HG03457 (cell line): ENCODE results near the gene DEFB108B.
"Not testable (repeated sequence)": the region's sequence is repeated elsewhere in the genome, so short reads cannot be mapped to it uniquely, and the experiment has no call there.

Experiments used
- ATAC-seq: cut with Tn5 transposase; IDR thresholded peaks from one replicate; pipeline ENCODE4 v1.9.1; 2021; ENCODE audit warnings: moderate number of reproducible peaks; ENCODE audit not compliant: unreplicated experiment

The DEFB108B gene

DNA sequence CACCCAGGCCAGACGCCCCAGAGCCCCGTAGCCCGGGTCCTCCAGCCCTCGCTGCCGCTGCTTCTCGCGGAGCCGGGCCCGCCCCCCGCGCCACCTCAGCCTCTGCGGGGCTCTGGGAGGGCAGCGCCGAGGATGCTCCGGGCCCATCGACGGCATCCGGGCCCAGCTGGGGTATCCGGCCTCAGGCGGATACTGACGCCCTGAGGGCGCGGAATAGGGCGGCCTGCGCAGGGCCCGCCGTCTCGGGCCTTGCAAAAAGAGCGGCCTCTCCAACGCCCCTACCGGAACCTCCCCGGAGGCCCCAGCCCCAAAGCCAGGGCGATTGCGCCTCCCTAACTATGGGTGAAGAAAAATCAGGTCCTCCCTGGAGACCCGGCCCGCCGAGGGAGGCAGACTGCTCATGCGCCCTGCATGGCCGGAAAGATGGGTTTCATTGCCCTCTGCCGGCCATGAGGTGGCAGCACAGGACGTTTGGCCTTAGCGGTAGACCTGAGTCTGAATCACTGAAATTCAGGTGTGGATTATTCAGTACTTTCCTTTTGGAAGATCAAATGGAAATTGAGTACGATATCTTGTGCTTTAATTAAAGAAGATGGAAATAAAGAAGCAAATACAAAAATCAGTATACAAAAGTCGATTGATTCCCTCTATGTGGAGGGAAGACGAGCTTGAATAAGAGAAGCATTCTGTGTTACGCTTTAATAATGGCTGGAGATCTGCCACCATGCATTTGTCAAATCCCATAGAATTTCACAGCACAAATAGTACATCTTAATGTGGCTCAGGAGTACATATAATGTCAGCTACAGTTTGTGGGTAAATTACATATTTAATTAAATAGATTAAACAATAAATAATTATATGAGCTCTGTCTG, 19.3 kb upstream of the DEFB108B start:
- not testable (repeated sequence) for ATAC-seq

DNA sequence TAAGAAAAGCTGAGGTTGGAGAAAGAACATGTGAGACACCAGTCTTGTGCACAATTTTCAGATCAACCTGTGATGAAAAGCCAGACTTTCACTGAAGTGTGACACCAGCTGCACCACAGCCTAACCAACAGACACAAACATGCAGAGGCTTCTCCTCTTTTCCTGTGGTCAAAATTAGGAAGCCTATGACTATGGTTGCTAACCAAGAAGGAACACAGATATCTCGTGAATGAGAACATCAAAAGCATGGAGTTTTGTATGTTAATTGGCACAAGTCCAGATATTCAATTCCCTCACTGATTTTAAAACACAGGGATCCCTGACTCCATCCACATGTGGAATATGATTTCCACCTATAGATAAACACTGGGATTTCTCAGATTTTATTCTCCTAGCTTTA, 11.5 kb upstream of the DEFB108B start:
- ATAC-seq = not testable (repeated sequence)

DNA sequence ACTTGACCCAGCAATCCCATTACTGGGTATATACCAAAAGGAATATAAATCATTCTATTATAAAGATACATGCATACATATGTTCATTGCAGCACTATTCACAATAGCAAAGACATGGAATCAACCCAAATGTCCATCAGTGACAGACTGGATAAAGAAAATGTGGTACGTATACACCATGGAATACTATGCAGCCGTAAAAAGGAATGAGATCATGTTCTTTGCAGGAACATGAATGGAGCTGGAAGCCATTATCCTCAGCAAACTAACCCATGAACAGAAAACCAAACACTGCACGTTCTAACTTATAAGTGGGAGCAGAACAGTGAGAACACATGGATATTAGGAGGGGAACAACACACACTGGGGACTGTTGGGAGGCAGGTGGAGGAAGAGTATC, 3.8 kb upstream of the DEFB108B start:
- ATAC-seq = not testable (repeated sequence)

DNA sequence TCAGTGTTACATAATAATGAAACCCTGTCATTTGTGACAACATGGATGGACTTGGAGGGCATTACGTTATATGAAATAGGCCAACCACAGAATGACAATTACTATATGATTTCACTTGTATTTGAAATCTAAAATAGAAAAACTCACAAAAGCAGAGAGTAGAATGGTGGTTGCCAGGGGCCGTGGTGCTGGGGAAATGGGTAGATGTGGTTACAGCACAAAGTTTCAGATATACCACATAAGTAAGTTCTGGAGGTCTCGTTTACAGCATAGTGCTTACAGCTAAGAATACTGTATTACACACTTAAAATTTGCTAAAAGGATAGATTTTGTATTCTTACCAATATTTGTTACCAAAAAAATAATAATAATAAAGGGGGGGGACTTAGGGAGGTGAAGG, 3.3 kb upstream of the DEFB108B start:
- ATAC-seq = not testable (repeated sequence)

DNA sequence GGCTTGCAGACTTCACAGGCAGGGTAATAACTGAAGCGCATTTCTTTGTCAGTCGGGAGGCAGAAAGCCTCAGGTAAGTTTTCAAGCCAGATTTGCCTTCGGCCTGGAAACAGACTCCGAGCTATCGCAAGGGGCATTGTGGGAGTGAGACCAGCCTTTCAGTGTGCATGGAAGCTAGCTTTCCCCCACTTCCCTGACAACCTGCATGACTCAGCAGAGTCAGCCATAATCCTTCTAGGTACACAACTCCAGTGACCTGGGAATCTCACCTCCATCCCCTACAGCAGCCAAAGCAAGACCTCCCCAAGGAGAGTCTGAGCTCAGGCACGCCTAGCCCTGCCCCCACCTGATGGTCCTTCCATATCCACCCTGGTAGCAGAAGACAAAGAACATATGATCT, 9.7 kb downstream of the DEFB108B start:
- not testable (repeated sequence) for ATAC-seq

DNA sequence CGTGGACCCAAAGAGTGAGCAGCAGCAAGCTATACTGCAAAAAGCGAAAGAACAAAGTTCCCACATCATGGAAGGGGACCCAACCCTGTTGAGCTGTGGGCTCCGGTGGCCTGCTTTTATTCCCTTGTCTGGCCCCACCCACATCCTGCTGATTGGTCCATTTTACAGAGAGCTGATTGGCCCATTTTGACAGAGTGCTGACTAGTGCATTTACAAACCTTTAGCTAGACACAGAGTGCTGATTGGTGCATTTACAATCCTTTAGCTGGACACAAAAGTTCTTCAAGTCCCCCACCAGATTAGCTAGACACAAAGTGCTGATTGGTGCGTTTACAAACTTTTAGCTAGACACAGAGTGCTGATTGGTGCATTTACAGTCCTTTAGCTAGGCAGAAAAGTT, 10.4 kb downstream of the DEFB108B start:
- not testable (repeated sequence) for ATAC-seq

DNA sequence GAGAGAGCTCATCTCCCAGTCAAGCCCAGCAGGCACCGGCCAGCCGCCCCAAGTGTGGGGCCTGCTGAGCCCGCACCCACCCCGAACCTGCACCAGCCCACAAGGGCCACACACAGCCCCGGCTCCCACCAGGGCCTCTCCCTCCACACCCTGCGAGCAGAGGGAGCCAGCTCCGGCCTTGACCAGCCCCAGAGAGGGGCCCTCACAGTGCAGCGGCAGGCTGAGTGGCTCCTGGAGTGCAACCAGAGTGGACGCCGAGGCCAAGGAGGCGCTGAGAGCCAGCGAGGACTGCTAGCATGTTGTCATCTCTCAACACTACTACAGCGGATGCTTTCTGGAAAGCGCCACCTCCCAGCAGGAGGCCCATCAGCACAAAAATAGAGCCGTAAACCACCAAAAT, 10.9 kb downstream of the DEFB108B start:
- no peak for ATAC-seq

DNA sequence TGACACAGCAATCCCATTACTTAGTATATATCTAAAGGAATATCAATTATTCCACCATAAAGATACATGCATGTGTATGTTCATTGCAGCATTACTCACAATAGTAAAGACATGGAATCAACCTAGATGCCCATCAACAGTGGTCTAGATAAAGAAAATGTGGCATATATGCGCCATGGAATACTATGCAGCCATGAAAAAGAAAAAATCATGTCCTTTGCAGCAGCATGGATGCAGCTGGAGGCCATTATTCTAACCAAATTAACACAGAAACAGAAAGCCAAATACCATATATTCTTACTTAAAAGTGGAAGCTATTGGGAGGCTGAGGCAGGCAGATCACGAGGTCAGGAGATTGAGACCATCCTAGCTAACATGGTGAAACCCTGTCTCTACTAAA, 20.9 kb downstream of the DEFB108B start:
- not testable (repeated sequence) for ATAC-seq

DNA sequence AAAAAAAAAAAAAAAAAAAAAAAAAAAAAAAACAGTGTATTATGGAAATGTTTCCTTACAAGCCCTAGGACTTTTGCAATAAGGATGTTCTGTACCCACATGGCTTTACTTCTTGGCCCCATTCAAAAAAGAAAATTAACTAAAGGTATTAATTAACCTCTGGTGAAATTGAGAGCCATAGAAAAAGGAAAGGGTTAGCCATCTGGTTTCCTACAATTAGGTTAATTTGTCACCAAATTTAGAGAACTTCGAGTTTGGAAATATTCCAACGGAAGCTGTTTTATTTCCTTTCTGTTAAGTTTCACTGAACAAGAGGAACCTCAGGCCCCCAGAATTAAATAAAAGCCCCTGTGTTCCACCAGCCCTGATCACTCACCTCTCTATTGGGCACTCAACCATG, 22.9 kb downstream of the DEFB108B start:
- ATAC-seq = not testable (repeated sequence)

DNA sequence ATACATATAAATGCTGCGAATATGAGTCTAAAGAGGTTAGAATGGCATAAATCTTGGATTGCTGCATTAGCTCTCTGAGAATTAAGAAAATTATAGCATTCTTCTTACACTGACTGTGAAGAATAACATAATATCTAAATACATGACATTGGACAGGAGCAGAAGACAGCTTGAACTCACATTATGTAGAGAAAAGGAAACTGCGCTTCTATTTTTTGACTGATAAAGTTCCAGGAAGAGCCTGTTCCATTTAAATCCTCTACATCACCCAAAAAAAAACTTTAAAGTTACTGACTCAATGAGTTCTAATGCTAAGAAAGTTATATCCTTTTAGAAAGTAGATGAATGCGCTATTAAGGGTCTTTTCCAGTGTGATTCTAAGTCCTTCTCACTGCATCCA, 27.8 kb downstream of the DEFB108B start:
- ATAC-seq = not testable (repeated sequence)

DNA sequence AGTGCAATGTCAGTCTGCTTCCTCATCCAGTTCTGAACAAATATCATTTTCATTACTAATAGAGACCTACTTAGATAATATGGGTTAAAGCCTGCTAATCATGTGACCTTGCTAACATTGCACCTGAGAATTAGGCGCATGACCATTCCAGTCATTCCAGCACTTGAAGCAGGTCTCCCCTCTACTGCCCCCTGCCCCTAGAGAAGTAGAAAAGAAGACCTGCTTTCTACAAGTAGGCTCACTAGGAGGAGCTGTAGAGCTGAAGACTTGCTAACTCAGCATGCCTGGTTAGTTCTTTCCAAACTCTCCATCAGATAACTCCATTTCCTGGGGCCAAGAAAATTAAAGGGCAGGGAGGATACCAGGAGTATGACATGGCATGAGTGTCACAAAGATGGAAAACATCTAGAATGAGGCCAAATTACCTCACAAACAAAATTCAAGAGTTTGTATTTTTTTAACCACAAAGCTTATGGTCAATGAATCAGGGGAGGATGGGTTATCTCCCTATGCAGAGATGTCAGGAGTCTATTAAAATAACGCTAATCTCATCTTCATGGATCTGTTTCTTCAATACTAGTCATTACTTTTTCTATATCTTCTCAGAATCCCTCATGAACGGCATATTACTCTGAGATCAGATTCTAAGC, 31.1 kb downstream of the DEFB108B start:
- not testable (repeated sequence) for ATAC-seq

DNA sequence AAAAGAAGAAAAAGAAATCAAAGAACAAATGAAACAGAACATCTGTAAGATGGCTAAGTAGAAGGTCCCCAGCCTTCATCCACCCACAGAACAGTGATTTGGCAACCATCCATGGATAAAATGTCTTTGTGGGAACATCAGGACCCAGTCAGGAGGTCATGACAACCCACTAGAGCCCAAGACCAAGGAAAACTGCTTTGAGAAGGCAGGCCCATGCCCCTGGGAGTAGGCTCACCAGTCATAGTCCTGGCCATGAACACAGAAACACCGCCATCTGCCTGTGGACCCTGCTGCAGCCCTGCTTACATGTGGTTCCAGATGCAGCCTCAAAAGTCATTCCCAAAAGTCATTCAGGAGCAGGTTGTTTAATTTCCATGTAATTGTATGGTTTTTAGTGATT, 34.2 kb downstream of the DEFB108B start:
- ATAC-seq = not testable (repeated sequence)

DNA sequence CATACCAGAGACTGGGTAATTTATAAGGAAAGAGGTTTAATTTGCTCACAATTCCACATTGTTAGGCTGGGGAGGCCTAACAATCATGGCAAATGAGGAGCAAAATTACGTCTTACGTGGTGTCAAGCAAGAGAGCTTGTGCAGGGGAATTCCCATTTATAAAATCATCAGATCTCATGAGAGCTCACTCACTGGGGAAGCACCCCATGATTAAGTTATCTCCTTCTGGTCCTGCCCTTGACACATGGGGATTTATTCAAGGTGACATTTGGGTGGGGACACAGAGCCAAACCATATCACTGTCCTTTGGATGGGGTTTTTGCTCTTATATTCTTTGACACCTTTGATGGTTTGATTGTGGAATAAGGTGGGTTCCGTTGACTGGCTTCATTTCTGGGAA, 36.9 kb downstream of the DEFB108B start:
- ATAC-seq = not testable (repeated sequence)

DNA sequence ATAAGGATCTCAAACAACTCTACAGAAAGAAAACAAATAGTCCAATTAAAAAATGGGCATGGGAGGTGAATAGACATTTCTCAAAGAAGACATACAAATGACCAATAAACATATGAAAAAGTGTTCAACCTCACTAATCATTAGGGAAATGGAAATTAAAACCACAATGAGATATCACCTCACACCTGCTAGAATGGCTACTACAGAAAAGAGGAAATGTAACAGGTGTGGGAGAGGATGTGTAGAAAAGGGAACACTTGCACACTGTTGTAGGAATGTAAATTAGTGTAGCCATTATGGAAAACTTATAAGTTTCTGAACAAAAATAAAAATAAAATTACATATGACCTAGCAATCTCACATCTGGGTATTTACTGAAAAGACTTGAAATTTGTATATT, 37.7 kb downstream of the DEFB108B start:
- not testable (repeated sequence) for ATAC-seq

DNA sequence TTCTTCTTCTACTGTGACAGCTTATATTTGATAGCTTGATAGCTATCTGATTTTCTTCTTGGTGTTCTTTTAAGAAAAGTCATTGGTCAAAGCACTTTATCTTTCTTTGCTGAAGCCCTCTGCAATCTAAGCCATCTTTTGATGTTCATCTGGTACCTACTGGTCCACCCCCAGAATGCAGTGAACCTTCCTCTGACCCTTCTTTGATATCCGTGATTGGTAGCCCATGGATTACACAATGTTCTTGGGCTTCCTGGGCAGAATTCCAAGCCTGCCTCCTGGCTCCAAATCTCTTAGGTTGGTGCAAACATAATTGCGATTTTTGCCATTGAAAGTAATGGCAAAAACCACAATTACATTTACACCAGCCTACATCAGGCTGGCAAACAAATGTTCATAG, 43.3 kb downstream of the DEFB108B start:
- ATAC-seq = not testable (repeated sequence)

DNA sequence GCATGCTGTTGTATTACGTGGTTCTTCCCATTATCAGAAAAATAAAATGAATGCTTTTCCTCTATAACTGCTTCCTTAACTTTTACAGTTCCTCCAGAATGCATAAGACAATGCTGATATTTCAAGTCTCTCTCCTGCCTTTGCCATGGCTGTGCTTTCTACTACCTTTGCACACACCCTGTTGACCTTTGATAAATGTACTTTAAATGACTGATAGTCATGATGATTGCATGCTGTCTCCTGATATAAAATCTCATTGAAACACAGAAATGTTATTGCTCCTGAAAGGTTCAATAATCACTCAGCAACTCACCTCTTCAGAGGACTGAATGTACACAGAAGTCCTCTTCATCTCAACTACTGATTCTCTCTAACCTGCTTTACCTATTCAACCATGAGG, 45.1 kb downstream of the DEFB108B start, which contains the start of gene DEFB131B:
Gene DEFB131B (plus strand): TSS at position 395 of the 400 bp plus-strand sequence. CDS start 0 bp downstream, at position 395.
- ATAC-seq = not testable (repeated sequence)

DNA sequence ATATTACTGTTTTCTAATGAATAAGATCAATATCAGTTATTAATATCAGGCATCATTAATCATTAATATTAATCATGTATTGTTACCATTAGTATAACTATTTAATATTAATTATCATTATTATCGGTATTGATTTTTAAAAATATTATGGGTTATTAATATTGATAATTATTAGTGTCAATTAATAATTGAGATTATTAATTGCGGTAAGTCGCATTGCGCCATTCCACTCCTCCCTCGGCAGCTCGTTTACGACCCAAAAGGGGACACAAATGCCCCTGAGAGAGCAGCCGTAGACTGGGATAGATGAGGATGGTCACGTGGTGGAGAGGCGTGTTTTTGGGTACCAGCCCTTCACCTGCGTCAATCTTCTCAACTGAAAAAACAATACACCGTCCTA, 52.8 kb downstream of the DEFB108B start:
- not testable (repeated sequence) for ATAC-seq
